HG02571 (cell line): ENCODE measurements around the gene PEDS1.
"Not testable (repeated sequence)": the region's sequence is repeated elsewhere in the genome, so short reads cannot be mapped to it uniquely, and the experiment has no call there.

Source experiments
- ATAC-seq: cut with Tn5 transposase; IDR thresholded peaks from one replicate; pipeline ENCODE4 v1.9.1; 2021; ENCODE audit warnings: mild to moderate bottlenecking, moderate library complexity; ENCODE audit not compliant: unreplicated experiment

PEDS1 gene

DNA sequence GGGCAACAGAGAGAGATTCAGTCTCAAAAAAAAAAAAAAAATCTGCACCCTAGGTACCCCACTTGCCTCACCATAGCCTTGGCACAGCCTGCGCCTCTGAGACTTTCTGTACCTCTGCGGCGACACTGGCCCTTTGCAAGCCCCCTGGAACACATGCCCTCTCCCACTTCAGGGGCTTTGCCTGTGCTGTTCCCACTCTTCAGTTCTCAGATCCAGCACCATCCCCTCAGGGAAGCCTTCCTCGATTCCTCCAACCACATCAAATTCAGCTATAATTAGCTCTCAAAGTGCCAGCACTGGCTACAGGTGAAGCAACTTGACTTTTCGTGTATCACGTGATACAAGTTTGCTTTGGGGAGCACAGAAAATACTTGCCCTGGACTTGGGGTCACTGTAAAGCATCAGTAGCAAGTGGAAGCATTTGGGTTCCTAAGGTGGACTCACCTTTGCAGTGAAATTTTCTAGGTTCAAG is 38.4 kb downstream of the PEDS1 start:
- ATAC-seq = no peak

DNA sequence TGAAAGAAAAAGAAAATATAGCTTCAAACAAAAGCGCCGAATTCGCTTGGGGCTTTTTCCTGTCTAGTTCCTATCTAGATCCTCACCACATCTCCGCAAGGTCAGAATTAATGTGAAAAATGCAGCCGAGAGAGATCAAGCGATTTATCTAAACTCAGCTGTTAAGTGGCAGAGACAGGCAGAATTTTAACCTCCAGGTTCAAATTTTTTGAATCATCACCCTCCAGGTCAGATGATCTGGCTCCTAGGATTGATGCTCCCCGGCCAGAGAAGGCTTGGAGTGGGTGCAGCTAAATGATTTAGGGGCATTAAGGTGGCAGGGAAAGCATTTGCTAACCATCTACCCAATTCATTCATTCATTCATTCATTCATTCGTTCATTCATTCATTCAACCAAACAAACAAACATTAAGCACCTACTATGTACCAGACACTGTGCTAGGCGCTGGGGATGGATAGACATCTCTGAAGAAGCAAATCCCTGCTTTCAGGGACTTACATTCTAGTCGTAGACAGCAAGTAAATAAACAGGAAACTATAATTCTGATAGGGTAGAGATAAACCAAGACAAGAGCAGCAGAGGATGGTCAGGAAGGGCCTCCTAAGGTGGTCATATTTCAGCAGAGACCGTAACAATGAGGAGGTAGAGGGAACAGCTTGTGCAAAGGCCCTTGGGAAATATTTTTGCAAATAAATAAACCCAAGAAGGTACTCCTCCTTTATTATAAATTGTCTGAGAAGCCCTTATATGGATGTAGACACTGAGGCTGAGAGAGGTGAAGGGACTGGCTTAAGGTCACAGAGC is 39.9 kb downstream of the PEDS1 start:
- ATAC-seq = no peak

DNA sequence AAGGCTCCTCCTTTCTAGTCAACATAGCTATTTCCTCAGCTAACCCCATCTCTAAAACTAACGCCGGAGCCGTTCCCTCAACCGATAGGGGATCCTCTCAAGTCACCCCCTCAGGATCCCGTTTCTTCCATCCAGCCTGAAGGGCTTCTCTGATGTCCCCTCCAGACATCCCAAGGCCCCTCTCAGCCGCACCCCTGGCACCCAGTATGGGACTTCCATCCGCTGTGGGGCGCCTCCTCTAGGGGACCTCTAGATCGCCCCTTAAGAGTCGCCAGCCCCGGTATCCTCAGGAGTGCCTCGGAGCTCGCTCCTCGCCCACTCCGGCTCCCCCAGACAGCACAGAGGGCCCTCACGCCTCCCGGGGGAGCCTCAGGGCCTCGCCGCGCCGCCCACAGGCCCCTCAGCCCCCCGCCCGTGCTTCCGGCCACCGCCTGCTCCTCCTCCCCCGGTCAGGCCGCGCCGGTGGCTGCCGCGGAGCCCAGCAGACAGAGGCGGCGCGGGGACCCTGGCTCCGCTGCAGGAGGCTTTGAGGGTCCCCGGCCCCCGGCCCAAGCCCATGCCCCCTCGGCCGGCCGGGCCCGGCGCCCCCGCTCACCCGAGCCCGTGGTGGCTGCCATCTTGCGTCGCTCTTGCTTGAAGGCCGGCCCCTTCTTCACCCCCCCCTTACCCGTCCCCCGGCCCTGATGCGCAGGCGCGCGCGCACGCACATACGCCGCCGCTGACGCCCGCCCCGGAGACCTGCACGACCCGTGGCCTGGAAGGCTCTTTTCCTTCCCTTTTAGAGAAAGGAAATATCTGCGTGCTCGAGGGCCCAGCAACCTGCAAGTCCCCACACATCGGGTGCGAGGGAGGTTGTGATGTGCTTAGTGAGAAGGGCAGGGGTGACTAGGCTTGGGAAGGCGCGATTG is 40.8 kb downstream of the PEDS1 start, which contains the start of gene UBE2V1:
Gene UBE2V1, minus strand, starts transcription at position 639 of the 908 bp plus-strand sequence. Its CDS starts 22 bp downstream, at position 617.
- ATAC-seq = peak; percentile 42

DNA sequence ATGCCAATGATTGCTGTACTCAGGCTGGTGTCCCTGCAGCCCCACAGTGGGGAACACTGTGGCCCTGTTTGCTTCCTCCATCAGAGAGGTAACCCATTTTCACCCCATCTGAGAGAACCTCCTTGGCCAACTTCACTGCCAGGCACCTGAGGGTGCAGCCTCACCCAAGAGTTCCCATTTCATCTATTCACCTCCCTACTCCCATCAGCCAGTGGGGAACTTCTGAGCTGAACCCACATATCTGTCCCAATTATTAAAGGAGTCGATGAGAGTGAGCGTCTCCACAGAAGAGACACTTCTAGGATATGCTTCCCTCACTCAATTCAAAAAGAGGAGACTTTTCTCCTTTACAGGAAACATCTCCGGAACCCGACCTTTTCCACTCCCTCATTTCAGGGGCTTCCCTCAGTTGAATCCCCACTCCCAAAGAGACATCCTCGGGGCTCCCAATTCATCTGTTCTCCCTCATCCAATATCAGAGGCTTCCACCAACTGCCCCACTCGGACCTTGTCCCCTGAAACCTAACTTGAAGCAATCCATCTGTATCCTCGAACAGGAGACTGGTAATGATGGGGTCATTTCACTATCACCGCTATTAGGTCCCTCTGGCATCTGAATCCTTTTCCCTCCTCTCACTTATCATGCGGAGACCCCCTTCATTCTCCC is 41.6 kb downstream of the PEDS1 start:
- ATAC-seq = no peak

GRCh38 chr20:50111120-50111828 is 42.2 kb downstream of the PEDS1 start:
- no peak for ATAC-seq

DNA sequence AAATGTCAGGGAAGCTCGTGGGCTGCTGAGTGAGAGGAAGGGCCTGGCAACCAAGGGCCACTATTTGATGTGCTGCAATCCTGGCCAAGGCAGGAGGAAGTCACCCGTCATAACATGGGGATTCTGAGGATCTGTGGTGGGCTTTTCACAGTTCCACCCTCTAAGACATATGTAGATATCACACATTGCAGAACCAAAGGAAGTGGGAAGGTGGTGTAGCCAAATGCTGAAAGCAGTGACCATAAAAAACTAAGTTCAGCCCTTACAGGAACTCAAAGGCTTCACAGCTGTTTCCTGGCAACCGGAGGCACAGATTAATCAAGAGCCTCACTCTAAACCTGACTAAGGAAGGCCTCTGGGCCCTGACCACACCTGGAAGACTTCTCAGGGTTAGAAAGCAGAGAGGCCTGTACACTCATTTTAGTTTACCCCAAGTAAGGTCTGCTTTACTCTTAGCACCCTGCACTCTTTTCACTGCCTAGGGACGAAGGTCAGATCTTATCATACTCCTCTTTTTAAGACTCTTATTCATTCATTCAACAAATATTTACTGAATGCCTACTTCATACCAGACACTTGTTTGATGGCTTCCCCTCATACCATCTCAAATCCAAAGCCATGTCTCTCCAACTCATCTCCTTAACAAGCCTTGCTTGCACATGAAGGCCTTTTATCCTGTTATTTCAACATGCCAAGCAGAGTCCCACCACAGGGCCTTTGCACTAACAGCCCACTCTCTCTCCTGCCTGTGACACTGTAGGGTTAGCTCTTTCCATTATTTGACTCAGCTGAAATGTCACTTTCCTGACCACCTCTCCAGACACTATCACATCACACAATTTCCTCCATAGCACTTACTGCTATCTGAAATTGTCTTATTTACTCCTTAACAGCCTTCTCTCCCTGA is 43.1 kb downstream of the PEDS1 start:
- ATAC-seq = no peak

GRCh38 chr20:50108556-50109235 is 44.8 kb downstream of the PEDS1 start:
- ATAC-seq = no peak

- no peak for ATAC-seq
Observed at GRCh38 chr20:50107796-50108331, 45.7 kb downstream of the PEDS1 start.

DNA sequence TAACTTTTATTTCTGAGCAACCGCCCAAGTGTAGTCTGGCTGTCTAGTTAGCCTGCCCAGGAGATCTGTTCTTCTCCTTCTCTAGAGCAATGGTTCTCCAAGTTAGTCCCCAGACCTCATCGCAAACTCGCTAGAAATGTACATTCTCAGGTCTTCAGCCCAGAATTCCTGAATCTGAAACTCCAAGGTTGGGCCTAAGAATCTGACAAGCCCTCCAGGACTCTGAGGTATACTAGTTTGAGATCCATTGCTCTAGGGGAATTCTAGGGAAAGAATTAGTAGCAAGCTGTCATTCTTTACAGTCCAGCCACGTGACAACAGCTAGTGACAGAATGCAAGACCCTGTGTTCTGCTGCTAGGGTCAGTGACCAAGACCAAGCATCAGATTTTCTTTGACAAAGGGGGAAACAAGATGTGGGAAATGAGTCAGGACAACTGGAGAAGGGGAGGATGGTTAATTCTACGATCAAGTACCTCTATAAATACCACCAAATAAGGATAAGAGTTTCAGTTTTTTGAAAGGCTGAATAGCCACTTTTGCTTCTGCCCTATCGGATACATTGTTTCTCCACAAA is 46.4 kb downstream of the PEDS1 start:
- no peak for ATAC-seq

DNA sequence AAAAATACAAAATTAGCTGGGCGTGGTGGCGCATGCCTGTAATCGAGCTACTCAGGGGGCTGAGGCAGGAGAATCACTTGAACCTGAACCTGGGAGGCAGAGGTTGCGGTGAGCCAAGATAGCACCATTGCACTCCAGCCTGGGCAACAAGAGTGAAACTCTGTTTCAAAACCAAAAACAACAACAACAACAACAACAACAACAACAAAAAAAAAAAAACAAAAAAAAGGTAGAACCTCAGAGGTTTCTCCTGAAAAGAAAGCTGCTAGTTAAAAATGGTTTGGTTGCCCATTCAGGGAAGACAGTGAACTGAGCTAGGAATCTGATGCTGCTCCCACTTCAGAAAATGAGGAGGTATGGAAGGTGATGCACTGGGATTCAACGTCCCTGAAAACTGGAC is 46.9 kb downstream of the PEDS1 start:
- not testable (repeated sequence) for ATAC-seq
